H1 (cell line): ENCODE data around the gene TMCO1. TPM values are rescaled to one million over a fixed set of nuclear protein-coding genes. Genes with fewer than 3 reads are reported as not detected.

Experiments used
- CTCF ChIA-PET: fragments of 300-600 bp; sonication (Branson Sonifier 250); formaldehyde crosslinking; loops from one replicate; lab custom pipeline; 2021; ENCODE audit not compliant: partially characterized antibody; lab: Charles Lee
- POLR2A ChIA-PET: fragments of 300-600 bp; sonication (Branson Sonifier 250); formaldehyde crosslinking; loops from one replicate; lab custom pipeline; 2021; ENCODE audit warnings: inconsistent platforms; ENCODE audit not compliant: partially characterized antibody; lab: Charles Lee
- DNase-seq, 2 experiments: peaks; one replicate each; pipeline versions ENCODE4 v3.0.0 to v3.0.0-alpha.2; 2010 to 2022; ENCODE audit warnings: low spot score in 2 of 2, low read depth in 1 of 2, mixed read lengths in 1 of 2
- FAIRE-seq: peaks from 2 replicates; lab custom pipeline; 2011; peaks lifted over from hg19 to GRCh38; lab: Jason Lieb, UNC
- H2AFZ ChIP-seq: 2 replicates; pipeline ENCODE4 v1.8.1; 2012; ENCODE audit warnings: low read length, inconsistent platforms
- H2AK5ac ChIP-seq: 2 replicates; pipeline ENCODE4 v1.6.1; 2013; ENCODE audit warnings: low read depth, low read length
- H2BK120ac ChIP-seq: replicated peaks from 2 replicates; pipeline ENCODE3; 2013; ENCODE audit warnings: low read depth, low read length, inconsistent platforms
- H2BK12ac ChIP-seq: 2 replicates; pipeline ENCODE4 v1.6.1; 2013; ENCODE audit warnings: low read depth, low read length
- H2BK15ac ChIP-seq: 2 replicates; pipeline ENCODE4 v1.6.1; 2013; ENCODE audit warnings: low read length
- H2BK20ac ChIP-seq: 2 replicates; pipeline ENCODE4 v1.6.1; 2013; ENCODE audit warnings: low read length
- H2BK5ac ChIP-seq: 2 replicates; pipeline ENCODE4 v1.6.1; 2013; ENCODE audit warnings: low read depth, low read length
- H3K14ac ChIP-seq: 2 replicates; pipeline ENCODE4 v1.6.1; 2013; ENCODE audit warnings: inconsistent platforms; ENCODE audit not compliant: insufficient read length
- H3K18ac ChIP-seq: 2 replicates; pipeline ENCODE4 v1.6.1; 2013; ENCODE audit warnings: low read length; ENCODE audit errors: extremely low read depth
- H3K23ac ChIP-seq: 2 replicates; pipeline ENCODE4 v1.6.1; 2013; ENCODE audit warnings: inconsistent platforms; ENCODE audit not compliant: insufficient read length
- H3K23me2 ChIP-seq: 2 replicates; pipeline ENCODE4 v1.6.1; 2013; ENCODE audit warnings: low read depth, low read length
- H3K27ac ChIP-seq: 2 replicates; pipeline ENCODE4 v1.6.1; 2011; ENCODE audit warnings: low read depth, low read length, inconsistent platforms
- H3K27me3 ChIP-seq, 4 experiments: replicated peaks in 1 of 4; 1 replicate in 1 of 4; 2 replicates in 3 of 4; pipeline versions ENCODE4 v1.6.1 to v1.8.1; 2011 to 2013; ENCODE audit warnings: low read length in 3 of 4, mild to moderate bottlenecking in 3 of 4, inconsistent platforms in 2 of 4, mixed read lengths in 2 of 4, moderate library complexity in 1 of 4; ENCODE audit not compliant: control insufficient read depth in 3 of 4, insufficient read depth in 3 of 4; ENCODE audit errors: extremely low read depth in 1 of 4
- H3K36me3 ChIP-seq, 4 experiments: 2 replicates each; pipeline versions ENCODE4 v1.6.1 to v1.8.1; 2011 to 2013; ENCODE audit warnings: mild to moderate bottlenecking in 4 of 4, low read length in 3 of 4, moderate library complexity in 2 of 4, control low read depth in 1 of 4, inconsistent platforms in 1 of 4; ENCODE audit not compliant: insufficient read depth in 4 of 4, control insufficient read depth in 2 of 4
- H3K4ac ChIP-seq: replicated peaks from 2 replicates; pipeline ENCODE3; 2013; ENCODE audit warnings: low read length, low read depth, mixed read lengths, inconsistent platforms; ENCODE audit not compliant: insufficient read length
- H3K4me1 ChIP-seq, 4 experiments: replicated peaks in 1 of 4; 1 replicate in 1 of 4; 2 replicates in 3 of 4; pipeline versions ENCODE4 v1.6.1 to v1.8.1; 2011 to 2013; ENCODE audit warnings: low read length in 3 of 4, inconsistent platforms in 2 of 4, mixed read lengths in 1 of 4; ENCODE audit not compliant: insufficient read depth in 4 of 4, control insufficient read depth in 3 of 4
- H3K4me2 ChIP-seq, 2 experiments: 2 replicates each; pipeline versions ENCODE4 v1.6.1 to v1.8.1; 2011 to 2013; ENCODE audit warnings: low read depth in 2 of 2, low read length in 2 of 2, control low read depth in 1 of 2, inconsistent platforms in 1 of 2, mild to moderate bottlenecking in 1 of 2; ENCODE audit not compliant: insufficient read depth in 1 of 2
- H3K4me3 ChIP-seq, 4 experiments: fragments of 200-600, 300-600 bp in 1 of 4; sonication (generic), shearing (Covaris generic), sonication (Bioruptor Twin) in 1 of 4; 2 replicates each; pipeline versions ENCODE4 v1.5.1 to v1.8.1; 2011 to 2016; ENCODE audit warnings: low read length in 4 of 4, low read depth in 3 of 4, control low read depth in 2 of 4, inconsistent platforms in 2 of 4, mild to moderate bottlenecking in 2 of 4, mixed read lengths in 1 of 4, moderate library complexity in 1 of 4; ENCODE audit not compliant: insufficient read depth in 2 of 4; ENCODE audit errors: extremely low read depth in 1 of 4
- H3K56ac ChIP-seq: replicated peaks from 2 replicates; pipeline ENCODE3; 2013; ENCODE audit warnings: low read depth, mild to moderate bottlenecking, mixed read lengths, low read length, inconsistent platforms; ENCODE audit not compliant: insufficient read length
- H3K79me1 ChIP-seq: 2 replicates; pipeline ENCODE4 v1.6.1; 2013; ENCODE audit warnings: low read depth, low read length, control low read depth
- H3K79me2 ChIP-seq, 2 experiments: 2 replicates each; pipeline versions ENCODE4 v1.6.1 to v1.8.1; 2012 to 2013; ENCODE audit warnings: low read length in 2 of 2, mild to moderate bottlenecking in 2 of 2, inconsistent platforms in 1 of 2; ENCODE audit not compliant: insufficient read depth in 2 of 2, control insufficient read depth in 1 of 2
- H3K9ac ChIP-seq, 4 experiments: replicated peaks in 1 of 4; 1 replicate in 1 of 4; 2 replicates in 3 of 4; pipeline versions ENCODE4 v1.6.1 to v1.8.1; 2011 to 2013; ENCODE audit warnings: low read depth in 3 of 4, low read length in 3 of 4, control low read depth in 2 of 4, mild to moderate bottlenecking in 2 of 4, moderate library complexity in 2 of 4, inconsistent platforms in 1 of 4; ENCODE audit errors: extremely low read depth in 1 of 4
- H3K9me3 ChIP-seq, 2 experiments: 2 replicates each; pipeline versions ENCODE4 v1.6.1 to v1.8.1; 2012 to 2013; ENCODE audit warnings: mild to moderate bottlenecking in 2 of 2, moderate library complexity in 2 of 2, control low read depth in 1 of 2, inconsistent platforms in 1 of 2, low read depth in 1 of 2, low read length in 1 of 2, mixed read lengths in 1 of 2; ENCODE audit not compliant: insufficient read depth in 2 of 2
- H4K20me1 ChIP-seq, 2 experiments: replicated peaks in 1 of 2; 2 replicates each; pipeline versions ENCODE3 to v1.8.1; 2011 to 2013; ENCODE audit warnings: inconsistent platforms in 2 of 2, low read length in 2 of 2, mild to moderate bottlenecking in 1 of 2; ENCODE audit not compliant: insufficient read depth in 2 of 2, control insufficient read depth in 1 of 2
- H4K5ac ChIP-seq: 2 replicates; pipeline ENCODE4 v1.6.1; 2013; ENCODE audit warnings: low read length, low read depth, mixed read lengths, inconsistent platforms; ENCODE audit not compliant: insufficient read length
- H4K8ac ChIP-seq: 2 replicates; pipeline ENCODE4 v1.8.0; 2013; ENCODE audit warnings: mild to moderate bottlenecking, moderate library complexity, low read length, inconsistent platforms; ENCODE audit not compliant: insufficient read depth; ENCODE audit errors: extremely low read depth
- H4K91ac ChIP-seq: replicated peaks from 2 replicates; pipeline ENCODE3; 2013; ENCODE audit warnings: low read length, mixed read lengths, inconsistent platforms; ENCODE audit not compliant: insufficient read length
- BACH1 ChIP-seq: IDR thresholded peaks from 2 replicates; pipeline ENCODE4 v1.6.1; 2012; ENCODE audit warnings: low read length, improper control_type of control experiment
- CHD2 ChIP-seq: IDR thresholded peaks from 2 replicates; pipeline ENCODE4 v1.6.1; 2012; ENCODE audit warnings: low read length, improper control_type of control experiment
- CTBP2 ChIP-seq: IDR thresholded peaks from 2 replicates; pipeline ENCODE4 v1.7.0; 2011; ENCODE audit warnings: borderline replicate concordance, mild to moderate bottlenecking, moderate library complexity, mixed read lengths, low read length; ENCODE audit not compliant: insufficient read depth, insufficient read length
- MAFK ChIP-seq: IDR thresholded peaks from 2 replicates; pipeline ENCODE4 v1.6.1; 2012; ENCODE audit warnings: low read depth, mild to moderate bottlenecking, improper control_type of control experiment, low read length
- MAX ChIP-seq: IDR thresholded peaks from 2 replicates; pipeline ENCODE4 v1.6.1; 2012; ENCODE audit warnings: inconsistent platforms
- RAD21 ChIP-seq, 2 experiments: IDR thresholded peaks in 1 of 2; conservative IDR thresholded peaks in 1 of 2; 2 replicates each; pipeline ENCODE4 v1.6.1; 2011; ENCODE audit warnings: low read depth in 2 of 2, low read length in 2 of 2, improper control_type of control experiment in 1 of 2, inconsistent platforms in 1 of 2, mild to moderate bottlenecking in 1 of 2, moderate library complexity in 1 of 2
- WGBS, 2 experiments: shearing (Covaris generic) in 1 of 2; methylation state at CpG; one replicate each; pipeline versions ENCODE4 v1.1.6 to v1.1.7; 2013 to 2015; ENCODE audit warnings: low lambda C conversion rate in 2 of 2, mixed read lengths in 2 of 2, inconsistent platforms in 1 of 2, low coverage in 1 of 2, missing lambda C conversion rate in 1 of 2; ENCODE audit not compliant: insufficient replicate concordance in 2 of 2, insufficient coverage in 1 of 2, insufficient read length in 1 of 2; ENCODE audit errors: extremely low coverage in 1 of 2, missing lambda C conversion rate in 1 of 2; 5-methylcytosine and 5-hydroxymethylcytosine counted together
- polyA plus RNA-seq, 7 experiments: library from polyadenylated mRNA; depleted of rRNA in 3 of 7; stranded (reverse) in 5 of 7; unstranded in 2 of 7; fragments of >200 nt in 5 of 7; fragments of 200-250 nt in 2 of 7; gene quantifications; 1 replicate in 5 of 7; 2 replicates in 1 of 7; 4 replicates in 1 of 7; pipeline versions ENCODE4 v1.2.1 to v1.2.3, GENCODE V29; 2011 to 2013; ENCODE audit warnings: missing spikeins in 2 of 7, mixed read lengths in 2 of 7
- total RNA-seq: library from RNA; stranded (reverse); fragmentation: NEBNext Ultra II Directional; extraction: Animal tissue kit (Norgen Biotek cat#: 25700); gene quantifications from 2 replicates; pipeline ENCODE4 v1.2.1, GENCODE V29; 2021

The TMCO1 gene
- total and polyA plus RNA-seq, 2 of the 8 experiments (the other 6 are each of a cell fraction or from before 2014, with no cell fraction given) = 61.6 to 63.8 TPM

- no peak overlapping the region for H2AFZ ChIP-seq
- H3K9ac ChIP-seq = no peak overlapping the region
- H2AK5ac ChIP-seq = no peak overlapping the region
- no peak overlapping the region for H3K4me3 ChIP-seq
- H3K18ac ChIP-seq = no peak overlapping the region
- H3K56ac ChIP-seq = no peak overlapping the region
- H3K4ac ChIP-seq = no peak overlapping the region
- H3K23me2 ChIP-seq = no peaks in the 10 kb centered on the region
- H3K36me3 ChIP-seq = peaks cover 2 to 29% (median 12%) of the 10 kb centered on the region in 4 experiments; a peak in 7 of 8 replicates
- no peak for DNase-seq
- no peak overlapping the region for H2BK20ac ChIP-seq
- H3K27ac ChIP-seq = no peak overlapping the region
- no peak for TF ChIP-seq CTBP2
- TF ChIP-seq CHD2 = no peak
- 0 out of 2 replicates have a peak, but pooled peaks have one; percentile 9 for TF ChIP-seq MAFK
- no peak for TF ChIP-seq BACH1
- no peak for TF ChIP-seq MAX
- no peak for TF ChIP-seq RAD21 (IDR thresholded peaks at IDR 0.05 in 1 of 2, conservative IDR thresholded peaks at IDR 0.05 in 1 of 2; ENCODE audit: low read depth in 2 of 2, low read length in 2 of 2)
- TF ChIP-seq, all 59 proteins: peak for 1
- Histone ChIP-seq H4K20me1 (peaks cover 4% of the 10 kb centered on the region in 2 experiments), H2BK15ac (no peak overlapping the region), H2BK12ac (no peak overlapping the region), H3K4me2 (no peak overlapping the region), H3K14ac (no peak overlapping the region), H2BK5ac (no peak overlapping the region), H2BK120ac (no peak overlapping the region), H3K9me3 (no peaks in the 10 kb centered on the region), H3K27me3 (no peaks in the 10 kb centered on the region), H3K4me1 (no peaks in the 10 kb centered on the region), H4K5ac (no peak overlapping the region), H3K79me2 (peaks cover 0 to 26% of the 10 kb centered on the region in 2 experiments; a peak in 3 of 4 replicates), H3K23ac (no peak overlapping the region), H4K91ac (no peak overlapping the region), H4K8ac (no peak overlapping the region), H3K79me1 (peaks cover 5% of the 10 kb centered on the region)
- no peak for FAIRE-seq
- ChIA-PET POLR2A (no interaction called here), CTCF (interaction anchor here (0.6 to 4.3 kb wide), 4 partner anchors 13 to 291 kb away, joined by 3 to 26 read pairs (median 4); no protein-coding TSS in a partner anchor)
- WGBS, 2 experiments = 42% methylated on average over 1 of the region's 1 CpG; no CpG with 5 or more reads in 1 of the 2 experiments
These were observed 84.7 kb downstream of the TMCO1 start for GRCh38 chr1:165683848-165684485.
